ENCODE measurements around the gene CYB5R3. TPM values are rescaled to one million over a fixed set of nuclear protein-coding genes. Genes with fewer than 3 reads are reported as not detected.

Gene CYB5R3
- total RNA-seq, 2 donors from 2014 or later, result 125 to 455 TPM

- peaks cover 0 to 20% of the 10 kb centered on the region in 2 donors for H3K36me3 ChIP-seq
- WGBS, result 84% methylated on average over 2 of the region's 2 CpGs
- DNase-seq (ENCODE audit: low spot score), result no peak
- H3K27ac ChIP-seq, result no peak overlapping the region
- no peaks in the 10 kb centered on the region for H3K4me1 ChIP-seq (replicated peaks)
- intact Hi-C loops (cut with DNase I), result no loop called here
- H3K4me3 ChIP-seq, result no peak overlapping the region
- H3K9me3 ChIP-seq, result no peaks in the 10 kb centered on the region
- TF ChIP-seq POLR2A (IDR thresholded peaks at IDR 0.05), result no peak
- TF ChIP-seq, protein P1, sequence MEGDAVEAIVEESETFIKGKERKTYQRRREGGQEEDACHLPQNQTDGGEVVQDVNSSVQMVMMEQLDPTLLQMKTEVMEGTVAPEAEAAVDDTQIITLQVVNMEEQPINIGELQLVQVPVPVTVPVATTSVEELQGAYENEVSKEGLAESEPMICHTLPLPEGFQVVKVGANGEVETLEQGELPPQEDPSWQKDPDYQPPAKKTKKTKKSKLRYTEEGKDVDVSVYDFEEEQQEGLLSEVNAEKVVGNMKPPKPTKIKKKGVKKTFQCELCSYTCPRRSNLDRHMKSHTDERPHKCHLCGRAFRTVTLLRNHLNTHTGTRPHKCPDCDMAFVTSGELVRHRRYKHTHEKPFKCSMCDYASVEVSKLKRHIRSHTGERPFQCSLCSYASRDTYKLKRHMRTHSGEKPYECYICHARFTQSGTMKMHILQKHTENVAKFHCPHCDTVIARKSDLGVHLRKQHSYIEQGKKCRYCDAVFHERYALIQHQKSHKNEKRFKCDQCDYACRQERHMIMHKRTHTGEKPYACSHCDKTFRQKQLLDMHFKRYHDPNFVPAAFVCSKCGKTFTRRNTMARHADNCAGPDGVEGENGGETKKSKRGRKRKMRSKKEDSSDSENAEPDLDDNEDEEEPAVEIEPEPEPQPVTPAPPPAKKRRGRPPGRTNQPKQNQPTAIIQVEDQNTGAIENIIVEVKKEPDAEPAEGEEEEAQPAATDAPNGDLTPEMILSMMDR (IDR thresholded peaks at IDR 0.05), result no peak
- no peak for TF ChIP-seq POLR2AphosphoS5 (IDR thresholded peaks at IDR 0.05)
- no peaks in the 10 kb centered on the region for H3K27me3 ChIP-seq (replicated peaks; ENCODE audit: insufficient read depth)
These were observed 45.8 kb downstream of the CYB5R3 start for GRCh38 chr22:42603427-42603826.

- Histone ChIP-seq H3K36me3 (peaks cover 0 to 20% of the 10 kb centered on the region in 2 donors), H3K4me1 (replicated peaks) (no peaks in the 10 kb centered on the region), H3K4me3 (no peak overlapping the region), H3K27ac (peak overlapping the region in 1 of 2 donors; percentile 8), H3K9me3 (no peaks in the 10 kb centered on the region), H3K27me3 (replicated peaks; ENCODE audit: insufficient read depth) (no peaks in the 10 kb centered on the region)
- no peak for TF ChIP-seq POLR2A (IDR thresholded peaks at IDR 0.05)
- TF ChIP-seq, protein P1 (IDR thresholded peaks at IDR 0.05), result no peak
- no peak for TF ChIP-seq POLR2AphosphoS5 (IDR thresholded peaks at IDR 0.05)
- WGBS, result 68% methylated on average over 2 of the region's 2 CpGs
- intact Hi-C loops (cut with DNase I), result no loop called here
- DNase-seq (ENCODE audit: low spot score), result no peak
These were observed 46.7 kb downstream of the CYB5R3 start for GRCh38 chr22:42602470-42602869.

- H3K4me1 ChIP-seq (replicated peaks), result no peaks in the 10 kb centered on the region
These were observed 47.2 kb downstream of the CYB5R3 start for GRCh38 chr22:42601879-42602465.

DNA sequence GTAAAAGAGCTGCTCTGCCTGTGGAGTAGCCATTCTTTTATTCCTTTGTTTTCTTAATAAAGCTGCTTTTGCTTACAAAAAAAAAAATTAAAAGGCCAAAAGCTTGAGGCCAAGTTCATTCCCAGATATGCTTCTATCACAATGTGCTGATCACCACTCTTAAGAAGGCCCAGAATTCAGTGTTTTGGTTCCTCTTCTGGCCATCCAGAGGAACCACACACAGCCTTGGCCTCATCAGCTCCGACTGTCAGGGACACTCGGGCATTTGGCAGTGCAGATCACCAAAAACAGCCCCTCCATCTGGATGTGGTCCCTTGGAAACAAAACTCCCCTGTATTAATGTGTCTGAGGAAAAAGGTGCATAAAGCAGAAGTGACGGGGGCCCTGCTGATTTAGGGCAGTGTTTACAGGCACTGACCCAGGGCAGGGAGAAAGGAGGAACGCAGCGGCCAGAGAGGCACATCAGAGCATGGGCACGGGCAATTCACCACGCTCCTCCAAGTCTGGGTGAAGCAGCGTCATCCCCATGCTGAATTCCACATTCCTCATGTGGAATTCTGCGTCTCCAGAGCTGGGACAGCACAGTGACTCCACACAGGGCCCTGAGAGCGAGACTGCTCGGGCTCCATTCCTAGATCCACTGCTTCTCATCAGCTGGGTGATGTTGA is 52.2 kb downstream of the CYB5R3 start:
- WGBS, result 81% methylated on average over 11 of the region's 11 CpGs
- H3K4me1 ChIP-seq (replicated peaks), result no peaks in the 10 kb centered on the region
- no peaks in the 10 kb centered on the region for H3K9me3 ChIP-seq
- TF ChIP-seq POLR2AphosphoS5 (IDR thresholded peaks at IDR 0.05) (no peak), POLR2A (IDR thresholded peaks at IDR 0.05) (no peak)
- TF ChIP-seq, protein P1 (IDR thresholded peaks at IDR 0.05), result no peak
- no peaks in the 10 kb centered on the region for H3K27me3 ChIP-seq (replicated peaks; ENCODE audit: insufficient read depth)
- DNase-seq (ENCODE audit: low spot score), result no peak
- intact Hi-C loops (cut with DNase I), result no loop called here
- no peak overlapping the region for H3K4me3 ChIP-seq
- H3K36me3 ChIP-seq, result peaks cover 20 to 29% of the 10 kb centered on the region in 2 donors
- no peak overlapping the region for H3K27ac ChIP-seq

More at GRCh38 chr22:42601879-42602465, 47.2 kb downstream of the CYB5R3 start:
- peak overlapping the region in 1 of 2 donors; percentile 8 for H3K27ac ChIP-seq
- H3K36me3 ChIP-seq, result peaks cover 0 to 20% of the 10 kb centered on the region in 2 donors
- TF ChIP-seq, protein P1 (IDR thresholded peaks at IDR 0.05), result no peak
- TF ChIP-seq POLR2A (IDR thresholded peaks at IDR 0.05) (no peak), POLR2AphosphoS5 (IDR thresholded peaks at IDR 0.05) (peak; percentile 79)
- no peak for DNase-seq (ENCODE audit: low spot score)
- H3K4me3 ChIP-seq, result no peak overlapping the region
- H3K27me3 ChIP-seq (replicated peaks; ENCODE audit: insufficient read depth), result no peaks in the 10 kb centered on the region
- no peaks in the 10 kb centered on the region for H3K9me3 ChIP-seq
- 66% methylated on average over 6 of the region's 6 CpGs for WGBS
- intact Hi-C loops (cut with DNase I), result no loop called here

DNA sequence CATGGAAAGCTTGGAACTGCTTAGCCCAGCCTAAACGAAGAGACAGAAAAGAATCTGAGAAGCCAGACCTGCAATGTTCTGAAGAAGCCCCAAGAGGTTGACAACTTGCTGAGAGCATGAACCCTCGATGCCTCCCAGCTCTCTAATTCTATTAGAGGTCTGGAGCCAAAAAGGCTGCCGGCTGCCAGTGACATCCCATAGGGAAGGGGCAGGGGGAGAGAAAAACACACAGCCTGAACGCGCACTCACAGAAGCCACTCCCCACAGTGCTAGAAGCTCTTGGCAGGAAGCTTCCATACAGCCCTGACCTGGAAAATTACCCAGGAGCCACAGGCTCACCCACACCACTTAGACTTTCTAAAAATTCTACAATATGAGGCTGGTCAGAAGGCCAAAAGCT is 52.9 kb downstream of the CYB5R3 start:
- no peak overlapping the region for H3K27ac ChIP-seq
- DNase-seq (ENCODE audit: low spot score), result no peak
- TF ChIP-seq POLR2A (IDR thresholded peaks at IDR 0.05), result no peak
- TF ChIP-seq, protein P1 (IDR thresholded peaks at IDR 0.05), result no peak
- TF ChIP-seq POLR2AphosphoS5 (IDR thresholded peaks at IDR 0.05), result no peak
- no peak overlapping the region for H3K4me3 ChIP-seq
- H3K9me3 ChIP-seq, result no peaks in the 10 kb centered on the region
- WGBS, result 40% methylated on average over 5 of the region's 5 CpGs
- no peaks in the 10 kb centered on the region for H3K4me1 ChIP-seq (replicated peaks)
- H3K36me3 ChIP-seq, result peaks cover 23 to 29% of the 10 kb centered on the region in 2 donors
- intact Hi-C loops (cut with DNase I), result no loop called here
- no peaks in the 10 kb centered on the region for H3K27me3 ChIP-seq (replicated peaks; ENCODE audit: insufficient read depth)

All from prostate gland (tissue), 2 donors.